ENCODE data around the gene PHACTR1. TPM values are rescaled to one million over a fixed set of nuclear protein-coding genes. Genes with fewer than 3 reads are reported as not detected.

The PHACTR1 gene
- total RNA-seq, 1 donor from 2014 or later = 0.49 TPM

GRCh38 chr6:13186861-13187260 is 470.3 kb downstream of the PHACTR1 start:
- TF ChIP-seq POLR2A (IDR thresholded peaks at IDR 0.05) (no peak), CTCF (IDR thresholded peaks at IDR 0.05) (no peak), POLR2AphosphoS5 (IDR thresholded peaks at IDR 0.05; ENCODE audit: insufficient read depth in 1 of 2, low read depth in 1 of 2) (no peak)
- Histone ChIP-seq H3K4me1 (no peaks in the 10 kb centered on the region), H3K9me3 (no peaks in the 10 kb centered on the region), H3K27me3 (no peaks in the 10 kb centered on the region), H3K36me3 (no peaks in the 10 kb centered on the region), H3K27ac (no peak overlapping the region), H3K4me3 (no peak overlapping the region)
- intact Hi-C loops (cut with DNase I) = no loop called here
- DNase-seq (ENCODE audit: extremely low spot score in 2 of 2) = no peak

- Histone ChIP-seq H3K9me3 (no peaks in the 10 kb centered on the region), H3K4me1 (no peaks in the 10 kb centered on the region), H3K4me3 (no peak overlapping the region), H3K36me3 (no peaks in the 10 kb centered on the region), H3K27me3 (no peaks in the 10 kb centered on the region), H3K27ac (no peak overlapping the region)
- intact Hi-C loops (cut with DNase I) = no loop called here
- no peak for TF ChIP-seq POLR2AphosphoS5 (IDR thresholded peaks at IDR 0.05; ENCODE audit: insufficient read depth in 1 of 2, low read depth in 1 of 2)
- no peak for TF ChIP-seq CTCF (IDR thresholded peaks at IDR 0.05)
- TF ChIP-seq POLR2A (IDR thresholded peaks at IDR 0.05) = no peak
- DNase-seq (ENCODE audit: extremely low spot score in 2 of 2) = no peak
Observed at GRCh38 chr6:13187692-13188091, 471.1 kb downstream of the PHACTR1 start.

GRCh38 chr6:13188306-13188705 is 471.7 kb downstream of the PHACTR1 start:
- Histone ChIP-seq H3K9me3 (no peaks in the 10 kb centered on the region), H3K27me3 (no peaks in the 10 kb centered on the region), H3K4me1 (no peaks in the 10 kb centered on the region), H3K36me3 (no peaks in the 10 kb centered on the region), H3K27ac (no peak overlapping the region), H3K4me3 (no peak overlapping the region)
- TF ChIP-seq POLR2AphosphoS5 (IDR thresholded peaks at IDR 0.05; ENCODE audit: insufficient read depth in 1 of 2, low read depth in 1 of 2) (no peak), POLR2A (IDR thresholded peaks at IDR 0.05) (no peak), CTCF (IDR thresholded peaks at IDR 0.05) (no peak)
- intact Hi-C loops (cut with DNase I) = no loop called here
- DNase-seq (ENCODE audit: extremely low spot score in 2 of 2) = no peak

GRCh38 chr6:13189710-13190109 is 473.1 kb downstream of the PHACTR1 start:
- Histone ChIP-seq H3K27ac (no peak overlapping the region), H3K9me3 (no peaks in the 10 kb centered on the region), H3K4me3 (no peak overlapping the region), H3K27me3 (no peaks in the 10 kb centered on the region), H3K36me3 (no peaks in the 10 kb centered on the region), H3K4me1 (no peaks in the 10 kb centered on the region)
- no peak for TF ChIP-seq CTCF (IDR thresholded peaks at IDR 0.05)
- no peak for TF ChIP-seq POLR2AphosphoS5 (IDR thresholded peaks at IDR 0.05; ENCODE audit: insufficient read depth in 1 of 2, low read depth in 1 of 2)
- TF ChIP-seq POLR2A (IDR thresholded peaks at IDR 0.05) = no peak
- no peak for DNase-seq (ENCODE audit: extremely low spot score in 2 of 2)
- intact Hi-C loops (cut with DNase I) = no loop called here

- Histone ChIP-seq H3K9me3 (no peaks in the 10 kb centered on the region), H3K4me1 (no peaks in the 10 kb centered on the region), H3K36me3 (no peaks in the 10 kb centered on the region), H3K4me3 (no peak overlapping the region), H3K27me3 (no peaks in the 10 kb centered on the region), H3K27ac (no peak overlapping the region)
- intact Hi-C loops (cut with DNase I) = no loop called here
- TF ChIP-seq POLR2A (IDR thresholded peaks at IDR 0.05) = no peak
- no peak for TF ChIP-seq POLR2AphosphoS5 (IDR thresholded peaks at IDR 0.05; ENCODE audit: insufficient read depth in 1 of 2, low read depth in 1 of 2)
- TF ChIP-seq CTCF (IDR thresholded peaks at IDR 0.05) = no peak
- DNase-seq (ENCODE audit: extremely low spot score in 2 of 2) = no peak
Observed at GRCh38 chr6:13190376-13190775, 473.8 kb downstream of the PHACTR1 start.
